NCI-H2081 (cell line): ENCODE measurements around the gene PPP1R16B.
A peak's percentile ranks its signal among the peaks of the same experiment; 100 is the strongest.
"Not testable (repeated sequence)": the region's sequence is repeated elsewhere in the genome, so short reads cannot be mapped to it uniquely, and the experiment has no call there.

Experiments used
- DNase-seq, 2 experiments: peaks; one replicate each; lab custom pipeline; 2025; lab: John Stamatoyannopoulos, UW

Gene PPP1R16B

GRCh38 chr20:38853759-38854158 is 48.3 kb downstream of the PPP1R16B start:
- DNase-seq: no peak

DNA sequence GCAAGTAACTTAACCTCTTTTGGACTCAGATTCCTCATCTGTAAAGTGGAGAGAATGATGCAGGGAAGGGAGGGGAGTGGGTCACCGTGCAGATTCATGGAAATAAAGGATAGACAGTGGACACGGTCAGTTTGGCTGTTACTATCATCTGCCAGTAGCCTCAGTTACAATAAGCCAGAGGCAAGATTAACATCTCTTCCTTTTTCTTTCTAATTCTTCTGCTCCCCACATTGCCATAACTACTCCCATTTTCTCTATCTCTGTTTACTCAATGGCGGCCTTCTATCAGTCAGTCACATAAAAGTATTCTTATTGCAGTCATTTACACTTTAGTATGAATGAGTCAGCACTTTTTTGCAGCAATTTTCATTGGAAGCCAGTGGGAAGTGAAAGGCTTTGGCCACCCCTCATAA is 49.2 kb downstream of the PPP1R16B start:
- no peak for DNase-seq

GRCh38 chr20:38855356-38855755 is 49.9 kb downstream of the PPP1R16B start:
- peak; percentile 49 to 80 for DNase-seq

- DNase-seq: no peak
Observed at GRCh38 chr20:38856570-38856969, 51.1 kb downstream of the PPP1R16B start.

- no peak for DNase-seq
Observed at GRCh38 chr20:38857703-38858102, 52.2 kb downstream of the PPP1R16B start.

- DNase-seq: no peak
Observed at GRCh38 chr20:38859070-38859690, 53.7 kb downstream of the PPP1R16B start.

DNA sequence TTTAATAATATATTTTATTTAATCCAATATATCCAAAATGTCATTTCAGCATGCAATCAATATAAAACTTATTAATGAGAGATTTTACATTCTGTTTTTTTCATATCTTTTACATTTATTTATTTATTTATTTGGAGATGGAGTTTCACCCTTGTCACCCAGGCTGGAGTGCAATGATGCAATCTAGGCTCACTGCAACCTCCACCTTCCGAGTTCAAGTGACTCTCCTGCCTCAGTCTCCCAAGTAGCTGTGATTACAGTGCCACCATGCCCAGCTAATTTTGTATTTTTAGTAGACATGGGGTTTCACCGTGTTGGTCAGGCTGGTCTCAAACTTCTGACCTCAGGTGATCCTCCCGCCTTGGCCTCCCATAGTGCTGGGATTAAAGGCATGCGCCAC is 54.4 kb downstream of the PPP1R16B start:
- DNase-seq: not testable (repeated sequence)

DNA sequence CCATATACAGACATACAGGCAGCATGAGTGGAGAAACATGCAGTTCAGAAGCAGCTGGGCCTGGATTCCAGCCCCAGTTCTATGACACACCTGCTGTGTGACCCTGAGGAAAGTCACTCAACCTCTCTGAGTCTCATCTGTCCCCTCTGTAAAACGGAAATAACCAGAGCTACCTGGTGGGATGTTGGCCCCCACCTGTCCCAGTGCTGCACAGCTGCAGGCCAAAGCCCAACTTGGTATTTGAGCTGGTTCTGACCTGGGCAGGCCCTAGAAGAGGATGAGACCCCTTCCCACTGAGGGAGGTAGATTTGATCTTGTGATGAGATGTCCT is 55.5 kb downstream of the PPP1R16B start:
- DNase-seq: no peak

DNA sequence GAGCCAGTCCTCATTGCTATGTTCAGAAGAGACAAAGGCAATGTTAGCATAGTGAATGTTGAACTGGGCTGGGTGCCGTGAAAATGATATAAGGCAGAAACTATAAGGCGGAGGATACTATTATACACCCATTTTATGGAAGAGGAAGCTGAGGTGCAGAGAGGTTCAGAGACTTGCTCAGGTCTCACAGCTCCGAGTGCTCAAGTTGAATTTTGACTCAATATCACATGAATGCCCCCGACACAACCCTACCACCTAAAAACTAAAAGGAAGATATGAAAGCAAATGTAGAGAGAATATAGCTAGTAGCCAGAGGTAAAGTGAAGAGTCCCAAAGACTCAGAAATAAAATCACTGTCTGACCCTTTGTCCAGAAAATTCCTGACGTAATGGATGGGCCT is 56.7 kb downstream of the PPP1R16B start:
- DNase-seq: no peak

DNA sequence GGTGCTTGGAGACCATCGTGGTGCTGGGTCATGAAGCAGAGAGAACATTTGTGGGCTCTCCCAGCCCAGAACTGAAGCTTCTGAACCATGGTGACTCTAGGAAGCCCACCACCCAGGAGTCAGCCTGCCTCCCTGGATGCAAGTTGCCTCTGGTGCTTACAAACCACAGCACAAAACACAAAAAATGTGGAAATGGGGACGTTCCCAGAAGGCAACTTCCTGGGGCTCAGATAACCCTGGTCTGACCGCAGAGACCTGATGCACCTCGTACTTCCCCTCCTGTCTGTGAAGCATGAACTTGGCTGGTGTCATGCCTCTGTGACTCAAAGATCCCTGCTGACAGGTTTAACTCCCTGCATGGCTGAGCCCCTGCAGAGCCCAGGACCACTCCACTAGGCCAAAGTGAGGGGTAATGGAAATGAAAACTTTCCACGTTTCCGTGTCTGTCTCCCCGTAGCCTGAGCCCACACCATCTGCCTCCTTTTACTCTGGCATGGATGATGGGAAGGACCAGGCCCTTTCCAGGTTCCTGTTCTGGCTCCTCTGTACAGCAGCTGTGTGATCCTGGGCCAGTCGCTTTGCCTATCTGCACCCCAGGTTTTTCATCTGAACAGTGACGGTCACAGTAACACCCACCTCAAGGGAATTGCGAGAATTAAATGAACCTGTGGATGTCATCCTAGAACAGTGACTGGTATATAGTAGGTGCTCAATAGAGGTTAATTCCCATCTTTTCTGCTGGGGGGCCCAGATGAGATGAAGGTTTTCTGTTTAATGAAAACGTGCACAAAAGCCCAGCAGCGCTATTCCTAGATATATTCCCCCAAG is 57.7 kb downstream of the PPP1R16B start:
- no peak for DNase-seq

- no peak for DNase-seq
Observed at GRCh38 chr20:38864662-38865061, 59.2 kb downstream of the PPP1R16B start.

- no peak for DNase-seq
Observed at GRCh38 chr20:38866265-38867061, 61.0 kb downstream of the PPP1R16B start.

- no peak for DNase-seq
Observed at GRCh38 chr20:38867062-38867359, 61.5 kb downstream of the PPP1R16B start.

GRCh38 chr20:38870733-38871559 is 65.4 kb downstream of the PPP1R16B start:
- no peak for DNase-seq

DNA sequence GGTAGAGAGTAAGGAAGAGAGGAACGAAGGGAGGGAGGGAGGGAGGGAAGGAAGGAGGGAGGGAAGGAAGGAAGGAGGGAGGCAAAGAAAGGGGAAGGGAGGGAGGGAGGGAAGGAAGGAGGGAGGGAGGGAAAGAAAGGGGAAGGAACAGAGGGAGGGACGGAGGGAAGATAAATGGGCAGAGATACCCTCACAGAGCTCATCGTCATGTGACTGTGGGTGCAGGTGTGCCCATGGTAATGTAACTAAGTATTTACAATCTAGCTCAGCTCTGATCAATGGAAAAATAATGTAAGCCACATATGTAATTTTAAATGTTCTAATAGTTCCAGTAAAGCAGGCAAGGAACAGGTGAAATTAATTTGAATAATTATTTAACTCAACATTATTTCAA is 66.1 kb downstream of the PPP1R16B start:
- DNase-seq: no peak

DNA sequence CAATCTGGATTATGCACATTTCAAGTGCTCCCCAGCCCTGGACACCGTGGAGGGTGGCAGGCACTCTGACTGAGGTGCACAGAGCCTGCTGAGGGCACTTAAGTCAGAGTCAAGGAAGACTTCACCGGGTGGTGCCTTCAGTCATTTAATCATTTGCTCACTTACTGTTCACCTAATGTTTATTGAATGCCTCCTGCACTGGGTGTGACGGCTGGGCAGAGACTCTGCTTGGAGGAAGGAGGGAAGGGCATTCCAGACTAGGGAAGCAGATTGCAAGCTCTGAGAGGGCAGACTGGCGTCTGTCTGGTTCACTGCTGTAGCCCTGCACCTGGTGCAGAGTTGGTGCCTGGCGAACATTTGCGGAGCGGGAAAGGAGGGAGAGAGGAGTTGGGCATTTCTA is 66.5 kb downstream of the PPP1R16B start:
- no peak for DNase-seq

DNA sequence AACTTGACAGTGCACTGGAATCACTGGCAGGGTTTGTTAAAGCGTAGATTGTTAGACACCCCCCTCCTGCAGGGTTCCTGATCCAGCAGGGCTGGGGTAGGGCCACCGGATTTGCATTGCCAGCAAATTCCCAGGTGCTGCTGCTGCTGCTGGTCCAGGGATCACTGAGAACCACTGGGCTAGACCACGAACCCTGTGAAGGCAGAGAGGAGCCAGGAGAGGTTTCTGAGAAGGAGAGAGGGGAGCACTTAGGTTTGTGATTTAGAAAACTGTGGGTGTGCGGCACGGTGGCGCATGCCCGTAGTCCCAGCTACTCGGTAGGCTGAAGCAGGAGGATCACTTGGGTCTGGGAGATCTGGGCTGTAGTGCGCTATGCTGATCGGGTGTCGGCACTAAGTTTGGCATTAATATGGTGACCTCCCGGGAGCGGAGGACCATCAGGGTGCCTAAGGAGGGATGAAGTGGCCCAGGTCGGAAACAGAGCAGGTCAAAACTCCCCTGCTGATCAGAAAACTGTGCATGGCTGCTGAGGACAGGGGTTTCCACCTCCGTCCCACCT is 67.1 kb downstream of the PPP1R16B start:
- DNase-seq: no peak

GRCh38 chr20:38873050-38873581 is 67.6 kb downstream of the PPP1R16B start:
- no peak for DNase-seq

DNA sequence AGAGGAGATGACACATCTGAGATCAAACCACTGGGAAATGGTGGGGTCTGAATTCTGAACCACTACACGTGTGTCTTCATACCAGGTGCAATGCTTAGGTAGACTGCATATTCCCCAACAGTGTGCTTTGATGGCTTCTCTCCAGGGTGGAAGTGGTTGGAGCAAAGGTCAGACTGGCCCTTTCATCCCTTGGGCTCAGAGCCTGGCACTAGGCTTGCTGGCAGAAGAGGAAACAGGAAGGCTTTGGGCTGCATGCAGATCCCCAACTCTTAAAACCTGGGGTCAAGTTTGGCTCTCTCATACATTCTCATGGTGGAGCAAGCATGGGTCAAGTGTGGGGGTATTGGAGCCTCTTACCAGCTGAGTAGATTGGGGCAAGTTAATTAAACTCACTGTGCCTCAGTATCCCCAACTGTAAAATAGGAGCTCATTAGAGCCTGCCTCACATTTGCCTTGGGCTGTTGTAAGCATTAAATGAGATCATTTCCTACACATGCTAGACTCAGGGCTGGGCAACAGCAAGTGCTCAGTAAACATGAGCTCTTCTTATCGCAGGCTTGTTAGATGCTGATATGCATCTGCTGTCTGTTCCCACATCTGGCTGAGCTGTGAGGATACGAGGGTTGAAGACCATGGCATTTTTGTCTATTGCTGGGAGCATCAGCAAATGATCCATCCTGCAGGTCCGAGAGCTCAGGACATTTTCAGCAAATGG is 69.1 kb downstream of the PPP1R16B start:
- no peak for DNase-seq

GRCh38 chr20:38875175-38875993 is 69.9 kb downstream of the PPP1R16B start:
- DNase-seq: no peak
